Measurements from ENCODE around the gene LIN28B.

The LIN28B gene

GRCh38 chr6:105113422-105113821, 156.5 kb downstream of the LIN28B start:
- no peak for DNase-seq

GRCh38 chr6:105116150-105116549, 159.2 kb downstream of the LIN28B start:
- DNase-seq, result no peak

GRCh38 chr6:105120570-105120969, 163.7 kb downstream of the LIN28B start:
- DNase-seq, result no peak

GRCh38 chr6:105121981-105122380, 165.1 kb downstream of the LIN28B start:
- DNase-seq, result no peak

- no peak for DNase-seq
Observed at GRCh38 chr6:105122717-105123116, 165.8 kb downstream of the LIN28B start.

Measured in NCI-H524 (cell line).